ENCODE measurements around the gene PYCR2.

The PYCR2 gene

GRCh38 chr1:225953315-225953714 is 29.3 kb upstream of the PYCR2 start:
- no peaks in the 10 kb centered on the region for H3K79me2 ChIP-seq (ENCODE audit: insufficient read depth, low read length)
- H3K4me2 ChIP-seq (ENCODE audit: low read depth, low read length, poor library complexity, severe bottlenecking), result no peak overlapping the region
- H3K9me2 ChIP-seq (replicated peaks; ENCODE audit: insufficient read depth, low read length), result no peaks in the 10 kb centered on the region
- H3K27ac ChIP-seq (ENCODE audit: low read depth, low read length), result no peak overlapping the region
- no peaks in the 10 kb centered on the region for H4K20me1 ChIP-seq (ENCODE audit: low read depth, low read length)
- no peaks in the 10 kb centered on the region for H3K27me3 ChIP-seq (ENCODE audit: low read length)
- no peak for TF ChIP-seq EZH2phosphoT487 (conservative IDR thresholded peaks at IDR 0.05; ENCODE audit: low read length)
- no peak overlapping the region for H3K4me3 ChIP-seq (ENCODE audit: insufficient read depth, low read length, poor library complexity, severe bottlenecking)
- no peaks in the 10 kb centered on the region for H3K36me3 ChIP-seq (ENCODE audit: low read length)
- H3K9ac ChIP-seq (ENCODE audit: low read length), result no peak overlapping the region
- H3K9me3 ChIP-seq (ENCODE audit: insufficient read depth, low read length), result no peaks in the 10 kb centered on the region
- no peaks in the 10 kb centered on the region for H3F3A ChIP-seq (ENCODE audit: insufficient read depth)
- no peak overlapping the region for H2AFZ ChIP-seq (ENCODE audit: low read depth, low read length, severe bottlenecking)

- no peaks in the 10 kb centered on the region for H3K27me3 ChIP-seq (ENCODE audit: low read length)
- no peaks in the 10 kb centered on the region for H3F3A ChIP-seq (ENCODE audit: insufficient read depth)
- H3K27ac ChIP-seq (ENCODE audit: low read depth, low read length), result no peak overlapping the region
- H3K36me3 ChIP-seq (ENCODE audit: low read length), result no peaks in the 10 kb centered on the region
- no peak overlapping the region for H3K9ac ChIP-seq (ENCODE audit: low read length)
- H3K79me2 ChIP-seq (ENCODE audit: insufficient read depth, low read length), result no peaks in the 10 kb centered on the region
- H2AFZ ChIP-seq (ENCODE audit: low read depth, low read length, severe bottlenecking), result no peak overlapping the region
- H3K9me2 ChIP-seq (replicated peaks; ENCODE audit: insufficient read depth, low read length), result no peaks in the 10 kb centered on the region
- no peak overlapping the region for H3K4me2 ChIP-seq (ENCODE audit: low read depth, low read length, poor library complexity, severe bottlenecking)
- no peaks in the 10 kb centered on the region for H3K9me3 ChIP-seq (ENCODE audit: insufficient read depth, low read length)
- no peak for TF ChIP-seq EZH2phosphoT487 (conservative IDR thresholded peaks at IDR 0.05; ENCODE audit: low read length)
- no peak for TF ChIP-seq CTCF (IDR thresholded peaks at IDR 0.05; ENCODE audit: insufficient read depth, low read length, poor library complexity, severe bottlenecking)
- no peaks in the 10 kb centered on the region for H4K20me1 ChIP-seq (ENCODE audit: low read depth, low read length)
- H3K4me3 ChIP-seq (ENCODE audit: insufficient read depth, low read length, poor library complexity, severe bottlenecking), result no peak overlapping the region
Observed at GRCh38 chr1:225950905-225951497, 27.0 kb upstream of the PYCR2 start.

GRCh38 chr1:225949041-225949440 is 25.0 kb upstream of the PYCR2 start:
- Histone ChIP-seq H3K27me3 (ENCODE audit: low read length) (no peaks in the 10 kb centered on the region), H4K20me1 (ENCODE audit: low read depth, low read length) (no peaks in the 10 kb centered on the region)

More at GRCh38 chr1:225949041-225949440, 25.0 kb upstream of the PYCR2 start:
- Histone ChIP-seq H3F3A (ENCODE audit: insufficient read depth) (no peaks in the 10 kb centered on the region), H3K4me2 (ENCODE audit: low read depth, low read length, poor library complexity, severe bottlenecking) (no peak overlapping the region), H3K9me2 (replicated peaks; ENCODE audit: insufficient read depth, low read length) (no peaks in the 10 kb centered on the region), H3K79me2 (ENCODE audit: insufficient read depth, low read length) (no peaks in the 10 kb centered on the region), H2AFZ (ENCODE audit: low read depth, low read length, severe bottlenecking) (no peak overlapping the region), H3K36me3 (ENCODE audit: low read length) (no peaks in the 10 kb centered on the region), H3K4me3 (ENCODE audit: insufficient read depth, low read length, poor library complexity, severe bottlenecking) (no peak overlapping the region), H3K9ac (ENCODE audit: low read length) (no peak overlapping the region), H3K27ac (ENCODE audit: low read depth, low read length) (no peak overlapping the region), H3K9me3 (ENCODE audit: insufficient read depth, low read length) (no peaks in the 10 kb centered on the region)
- TF ChIP-seq EZH2phosphoT487 (conservative IDR thresholded peaks at IDR 0.05; ENCODE audit: low read length) (no peak), CTCF (IDR thresholded peaks at IDR 0.05; ENCODE audit: insufficient read depth, low read length, poor library complexity, severe bottlenecking) (no peak)

Measured in SU-DHL-6 (cell line).